Measurements from ENCODE around the gene B4GALT4. TPM values are rescaled to one million over a fixed set of nuclear protein-coding genes. Genes with fewer than 3 reads are reported as not detected.
A peak's percentile ranks its signal among the peaks of the same experiment; 100 is the strongest.

B4GALT4 gene
- total and polyA plus RNA-seq, 2 of the 4 experiments (the other 2 are of a cell fraction): 27.0 to 30.3 TPM

DNA sequence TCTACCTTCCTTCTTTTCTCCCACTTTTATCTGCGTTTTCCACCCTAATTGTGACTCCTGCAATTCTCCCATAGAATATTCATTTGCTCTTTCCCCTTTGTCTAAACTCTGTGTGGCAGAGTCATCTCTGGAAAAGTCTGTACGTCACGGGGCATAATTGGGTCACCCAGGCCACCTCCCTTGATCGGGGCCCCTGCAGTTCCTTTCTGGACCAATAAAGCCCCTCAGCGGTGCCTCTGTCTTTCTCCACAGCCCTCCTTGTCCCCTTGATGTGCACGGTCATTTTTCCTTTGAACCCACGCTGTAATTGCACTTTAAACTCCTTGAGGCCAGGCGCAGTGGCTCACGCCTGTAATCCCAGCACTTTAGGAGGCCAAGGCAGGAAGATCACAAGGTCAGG lies 56.6 kb downstream of the B4GALT4 start:
- no TSS peak for BruUV-seq (replicated peaks)
- no peaks in the 10 kb centered on the region for H3K36me3 ChIP-seq (ENCODE audit: control insufficient read depth, insufficient read depth, low read length)
- peak overlapping the region; percentile 67; the same call in 2 of the 3 replicates for H2BK15ac ChIP-seq (ENCODE audit: low read depth, low read length)
- TF ChIP-seq MXI1 (IDR thresholded peaks at IDR 0.05; ENCODE audit: borderline replicate concordance, low read depth, low read length) (no peak), SMC3 (IDR thresholded peaks at IDR 0.05; ENCODE audit: low read depth, low read length) (no peak), MAZ (IDR thresholded peaks at IDR 0.05; ENCODE audit: borderline replicate concordance, low read depth, low read length) (no peak), POLR2A (IDR thresholded peaks at IDR 0.05; ENCODE audit: low read depth, low read length) (no peak), CEBPB (IDR thresholded peaks at IDR 0.05; ENCODE audit: low read depth, low read length) (no peak), RAD21 (IDR thresholded peaks at IDR 0.05; ENCODE audit: low read length) (no peak), CHD1 (IDR thresholded peaks at IDR 0.05; ENCODE audit: low read depth, low read length) (no peak), BHLHE40 (IDR thresholded peaks at IDR 0.05; ENCODE audit: low read depth, low read length) (no peak), RCOR1 (IDR thresholded peaks at IDR 0.05; ENCODE audit: insufficient replicate concordance, low read length) (no peak), RFX5 (IDR thresholded peaks at IDR 0.05; ENCODE audit: low read depth, low read length) (no peak), NFE2L2 (IDR thresholded peaks at IDR 0.05; ENCODE audit: low read depth, low read length) (no peak), MAFK (IDR thresholded peaks at IDR 0.05; ENCODE audit: low read depth, low read length) (no peak), FOS (IDR thresholded peaks at IDR 0.05; ENCODE audit: low read depth, low read length) (no peak)
- TF ChIP-seq, protein P1, sequence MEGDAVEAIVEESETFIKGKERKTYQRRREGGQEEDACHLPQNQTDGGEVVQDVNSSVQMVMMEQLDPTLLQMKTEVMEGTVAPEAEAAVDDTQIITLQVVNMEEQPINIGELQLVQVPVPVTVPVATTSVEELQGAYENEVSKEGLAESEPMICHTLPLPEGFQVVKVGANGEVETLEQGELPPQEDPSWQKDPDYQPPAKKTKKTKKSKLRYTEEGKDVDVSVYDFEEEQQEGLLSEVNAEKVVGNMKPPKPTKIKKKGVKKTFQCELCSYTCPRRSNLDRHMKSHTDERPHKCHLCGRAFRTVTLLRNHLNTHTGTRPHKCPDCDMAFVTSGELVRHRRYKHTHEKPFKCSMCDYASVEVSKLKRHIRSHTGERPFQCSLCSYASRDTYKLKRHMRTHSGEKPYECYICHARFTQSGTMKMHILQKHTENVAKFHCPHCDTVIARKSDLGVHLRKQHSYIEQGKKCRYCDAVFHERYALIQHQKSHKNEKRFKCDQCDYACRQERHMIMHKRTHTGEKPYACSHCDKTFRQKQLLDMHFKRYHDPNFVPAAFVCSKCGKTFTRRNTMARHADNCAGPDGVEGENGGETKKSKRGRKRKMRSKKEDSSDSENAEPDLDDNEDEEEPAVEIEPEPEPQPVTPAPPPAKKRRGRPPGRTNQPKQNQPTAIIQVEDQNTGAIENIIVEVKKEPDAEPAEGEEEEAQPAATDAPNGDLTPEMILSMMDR (conservative IDR thresholded peaks at IDR 0.05; ENCODE audit: low read depth, low read length): no peak
- TF ChIP-seq, protein P2, sequence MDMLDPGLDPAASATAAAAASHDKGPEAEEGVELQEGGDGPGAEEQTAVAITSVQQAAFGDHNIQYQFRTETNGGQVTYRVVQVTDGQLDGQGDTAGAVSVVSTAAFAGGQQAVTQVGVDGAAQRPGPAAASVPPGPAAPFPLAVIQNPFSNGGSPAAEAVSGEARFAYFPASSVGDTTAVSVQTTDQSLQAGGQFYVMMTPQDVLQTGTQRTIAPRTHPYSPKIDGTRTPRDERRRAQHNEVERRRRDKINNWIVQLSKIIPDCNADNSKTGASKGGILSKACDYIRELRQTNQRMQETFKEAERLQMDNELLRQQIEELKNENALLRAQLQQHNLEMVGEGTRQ (IDR thresholded peaks at IDR 0.05; ENCODE audit: low read depth, low read length): no peak
- TF ChIP-seq, protein P3, sequence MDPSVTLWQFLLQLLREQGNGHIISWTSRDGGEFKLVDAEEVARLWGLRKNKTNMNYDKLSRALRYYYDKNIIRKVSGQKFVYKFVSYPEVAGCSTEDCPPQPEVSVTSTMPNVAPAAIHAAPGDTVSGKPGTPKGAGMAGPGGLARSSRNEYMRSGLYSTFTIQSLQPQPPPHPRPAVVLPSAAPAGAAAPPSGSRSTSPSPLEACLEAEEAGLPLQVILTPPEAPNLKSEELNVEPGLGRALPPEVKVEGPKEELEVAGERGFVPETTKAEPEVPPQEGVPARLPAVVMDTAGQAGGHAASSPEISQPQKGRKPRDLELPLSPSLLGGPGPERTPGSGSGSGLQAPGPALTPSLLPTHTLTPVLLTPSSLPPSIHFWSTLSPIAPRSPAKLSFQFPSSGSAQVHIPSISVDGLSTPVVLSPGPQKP (IDR thresholded peaks at IDR 0.05; ENCODE audit: borderline replicate concordance, low read depth, low read length): no peak
- no peaks in the 10 kb centered on the region for H3K79me1 ChIP-seq (ENCODE audit: low read depth in 1 of 2, low read length in 2 of 2)
- intact Hi-C loops (cut with micrococcal nuclease): loop anchor here (5.0 kb wide), 1 partner anchor 37 kb away; the partner anchor contains the start of gene TEX55
- ATAC-seq (ENCODE audit: low read depth): no peak
- peak overlapping the region; percentile 58; the same call in 1 of the 2 replicates for H3K9ac ChIP-seq (ENCODE audit: low read depth, low read length)
- H3K27ac ChIP-seq (ENCODE audit: insufficient read depth, low read length): peak overlapping the region; percentile 99
- 86% methylated on average over 7 of the region's 9 CpGs; no CpG with 5 or more reads in 1 of the 2 experiments for WGBS, 2 experiments (ENCODE audit: extremely low coverage in 2 of 2, insufficient read length in 1 of 2)
- H3K4ac ChIP-seq (ENCODE audit: low read depth, low read length): peak overlapping the region; percentile 95
- H4K91ac ChIP-seq (ENCODE audit: insufficient read depth, low read depth, low read length): peak overlapping the region; percentile 98
- dilution Hi-C loops (cut with HindIII; ENCODE audit: low sequenced_read_pairs, unreplicated experiment): no loop called here
- H4K8ac ChIP-seq (ENCODE audit: low read depth in 2 of 2, low read length in 2 of 2): peak overlapping the region; percentile 85 to 92
- H2BK120ac ChIP-seq (ENCODE audit: low read depth, low read length): peak overlapping the region; percentile 95
- H3K4me3 ChIP-seq (ENCODE audit: insufficient read depth, low read depth, low read length): no peak overlapping the region
- H3K9me1 ChIP-seq (ENCODE audit: insufficient read depth, low read length): peaks cover 15% of the 10 kb centered on the region
- H2BK20ac ChIP-seq (ENCODE audit: low read depth, low read length): peak overlapping the region; percentile 79
- POLR2A ChIA-PET (ENCODE audit: unreplicated experiment): interaction anchor here (0.6 kb wide), 1 partner anchor 11 kb away, joined by 3 read pairs; no protein-coding TSS in a partner anchor
- peak overlapping the region; percentile 99 for H2BK5ac ChIP-seq (ENCODE audit: low read depth, low read length, poor library complexity, severe bottlenecking)
- H4K5ac ChIP-seq (ENCODE audit: low read depth, low read length): peak overlapping the region; percentile 89
- no peaks in the 10 kb centered on the region for H3K9me3 ChIP-seq (ENCODE audit: control insufficient read depth, insufficient read depth, low read length)
- H3K23ac ChIP-seq (ENCODE audit: low read depth, low read length): peak overlapping the region; percentile 6
- CTCF ChIA-PET: no interaction called here
- H3K14ac ChIP-seq (replicated peaks; ENCODE audit: low read depth, low read length): peak overlapping the region; percentile 23
- DNase-seq: no peak
- peaks cover 25% of the 10 kb centered on the region for H3K4me1 ChIP-seq (ENCODE audit: control insufficient read depth, insufficient read depth, low read length)
- 0 out of 2 replicates have a peak overlapping the region, but pooled peaks have one; percentile 5 for H3K56ac ChIP-seq (ENCODE audit: extremely low read depth, insufficient read depth, low read length)
- H3K27me3 ChIP-seq (ENCODE audit: control insufficient read depth, insufficient read depth, low read length): no peaks in the 10 kb centered on the region
- no peaks in the 10 kb centered on the region for H4K20me1 ChIP-seq (ENCODE audit: insufficient read depth, low read length)
- H3K4me2 ChIP-seq (ENCODE audit: low read depth, low read length): no peak overlapping the region
- peak overlapping the region; percentile 54 for H2AK5ac ChIP-seq (ENCODE audit: low read depth, low read length)
- H3K18ac ChIP-seq (ENCODE audit: low read depth, low read length): peak overlapping the region; percentile 96
- in situ Hi-C loops (cut with MboI; ENCODE audit: low sequenced_read_pairs): no loop called here
- no peak overlapping the region for H2AFZ ChIP-seq (replicated peaks; ENCODE audit: low read length, poor library complexity)
- no peak overlapping the region for H2AK9ac ChIP-seq (replicated peaks; ENCODE audit: low read depth, low read length, poor library complexity)
